ENCODE results near the gene FAM110A. TPM values are rescaled to one million over a fixed set of nuclear protein-coding genes. Genes with fewer than 3 reads are reported as not detected.

The FAM110A gene
- polyA plus RNA-seq, 2 of the 4 experiments (the other 2 are of a cell fraction): 3.1 to 4.4 TPM

GRCh38 chr20:831956-832355 is 1.6 kb upstream of the FAM110A start:
- no peak overlapping the region for H3K27ac ChIP-seq
- no peak overlapping the region for H3K4me2 ChIP-seq

DNA sequence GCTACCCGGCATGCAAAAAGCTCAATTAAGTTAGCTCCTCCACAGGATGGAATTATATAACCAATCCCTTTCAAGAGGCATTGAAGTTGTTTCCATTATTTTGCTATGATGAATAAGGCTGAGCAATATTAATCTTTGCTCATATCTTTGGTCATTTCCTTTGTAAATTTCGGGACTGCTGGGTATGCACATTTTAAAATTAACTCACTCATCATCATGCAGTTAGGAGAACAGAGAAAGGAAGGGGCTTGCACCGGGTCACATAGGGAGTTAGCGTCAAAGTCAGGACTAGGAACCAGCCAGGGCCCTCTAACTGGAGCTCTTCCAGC is 430 bp upstream of the FAM110A start:
- peak overlapping the region; percentile 86 to 92 for H3K27ac ChIP-seq
- ATAC-seq (peak in 1 of 2 experiments; percentile 22; a peak in 2 of 6 replicates), DNase-seq (ENCODE audit: low read depth in 1 of 2, low spot score in 1 of 2) (no peak), FAIRE-seq (no peak)
- H3K4me2 ChIP-seq: peak overlapping the region; percentile 75
- TF ChIP-seq ZFP36 (IDR thresholded peaks at IDR 0.05; ENCODE audit: borderline replicate concordance, partially characterized antibody) (no peak), MAFK (IDR thresholded peaks at IDR 0.05; ENCODE audit: partially characterized antibody) (peak; percentile 69), RARB (CRISPR knock-in tag; IDR thresholded peaks at IDR 0.05) (no peak), NPAS2 (CRISPR knock-in tag; IDR thresholded peaks at IDR 0.05; ENCODE audit: borderline replicate concordance) (no peak)
- TF ChIP-seq, protein P1, sequence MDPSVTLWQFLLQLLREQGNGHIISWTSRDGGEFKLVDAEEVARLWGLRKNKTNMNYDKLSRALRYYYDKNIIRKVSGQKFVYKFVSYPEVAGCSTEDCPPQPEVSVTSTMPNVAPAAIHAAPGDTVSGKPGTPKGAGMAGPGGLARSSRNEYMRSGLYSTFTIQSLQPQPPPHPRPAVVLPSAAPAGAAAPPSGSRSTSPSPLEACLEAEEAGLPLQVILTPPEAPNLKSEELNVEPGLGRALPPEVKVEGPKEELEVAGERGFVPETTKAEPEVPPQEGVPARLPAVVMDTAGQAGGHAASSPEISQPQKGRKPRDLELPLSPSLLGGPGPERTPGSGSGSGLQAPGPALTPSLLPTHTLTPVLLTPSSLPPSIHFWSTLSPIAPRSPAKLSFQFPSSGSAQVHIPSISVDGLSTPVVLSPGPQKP (IDR thresholded peaks at IDR 0.05; ENCODE audit: low read depth, low read length): no peak
- POLR2A ChIA-PET: interaction anchor here (0.7 to 1.5 kb wide), 4 partner anchors 8 to 284 kb away, joined by 3 to 6 read pairs (median 4); no protein-coding TSS in a partner anchor
- H3K4me3 ChIP-seq: peak overlapping the region; percentile 75
- H3K4me1 ChIP-seq: peaks cover 6% of the 10 kb centered on the region; the same call in 2 of the 3 replicates
- WGBS (ENCODE audit: missing lambda C conversion rate): 21% methylated on average over 4 of the region's 4 CpGs
- H3K9me3 ChIP-seq: no peaks in the 10 kb centered on the region
- CTCF ChIA-PET: interaction anchor here (0.7 to 22.7 kb wide), 13 partner anchors 8 to 380 kb away, joined by 3 to 872 read pairs (median 4); no protein-coding TSS in a partner anchor

More at GRCh38 chr20:831956-832355, 1.6 kb upstream of the FAM110A start:
- ChIA-PET CTCF (interaction anchor here (0.9 to 22.7 kb wide), 8 partner anchors 9 to 129 kb away, joined by 3 to 872 read pairs (median 4); no protein-coding TSS in a partner anchor), POLR2A (no interaction called here)
- no peak for TF ChIP-seq RAD21 (conservative IDR thresholded peaks at IDR 0.05 in 1 of 2, IDR thresholded peaks at IDR 0.05 in 1 of 2)
- no peak for TF ChIP-seq HOXA7 (CRISPR knock-in tag; IDR thresholded peaks at IDR 0.05)
- TF ChIP-seq FOXS1 (CRISPR knock-in tag; IDR thresholded peaks at IDR 0.05): no peak
- no peak for TF ChIP-seq ATOH8 (CRISPR knock-in tag; IDR thresholded peaks at IDR 0.05; ENCODE audit: low read depth)
- no peak for TF ChIP-seq HOXB5 (CRISPR knock-in tag; IDR thresholded peaks at IDR 0.05)
- no peak for TF ChIP-seq CHD4 (IDR thresholded peaks at IDR 0.05; ENCODE audit: borderline replicate concordance)
- no peak for TF ChIP-seq HEYL (CRISPR knock-in tag; IDR thresholded peaks at IDR 0.05)
- TF ChIP-seq HES2 (IDR thresholded peaks at IDR 0.05): no peak
- no peak for TF ChIP-seq RCOR1 (IDR thresholded peaks at IDR 0.05; ENCODE audit: low read depth, low read length)
- TF ChIP-seq NR3C1 (IDR thresholded peaks at IDR 0.05): no peak
- TF ChIP-seq NPAS2 (CRISPR knock-in tag; IDR thresholded peaks at IDR 0.05; ENCODE audit: borderline replicate concordance): no peak
- TF ChIP-seq POLR2A (IDR thresholded peaks at IDR 0.05; ENCODE audit: low read length): no peak
- TF ChIP-seq HOXB13 (CRISPR knock-in tag; IDR thresholded peaks at IDR 0.05; ENCODE audit: low read depth): no peak
- TF ChIP-seq CBX2 (IDR thresholded peaks at IDR 0.05; ENCODE audit: borderline replicate concordance, low read depth): no peak
- TF ChIP-seq JUNB (IDR thresholded peaks at IDR 0.05): no peak
- TF ChIP-seq POLR2AphosphoS2 (conservative IDR thresholded peaks at IDR 0.05; ENCODE audit: low read length): no peak
- TF ChIP-seq BCL3 (IDR thresholded peaks at IDR 0.05): no peak
- no peak for TF ChIP-seq JUN (IDR thresholded peaks at IDR 0.05)
- TF ChIP-seq ZFP36 (IDR thresholded peaks at IDR 0.05; ENCODE audit: borderline replicate concordance, partially characterized antibody): no peak
- Histone ChIP-seq H3K4me3 (no peak overlapping the region), H3K9me3 (no peaks in the 10 kb centered on the region), H3K4me1 (peaks cover 6% of the 10 kb centered on the region; the same call in 2 of the 3 replicates)
- DNase-seq (ENCODE audit: low read depth in 1 of 2, low spot score in 1 of 2) (no peak), FAIRE-seq (no peak), ATAC-seq (no peak)
- 98% methylated on average over 3 of the region's 3 CpGs for WGBS (ENCODE audit: missing lambda C conversion rate)
